ENCODE results near the gene DKK1.
A peak's percentile ranks its signal among the peaks of the same experiment; 100 is the strongest.

Gene DKK1

GRCh38 chr10:52326382-52326781, 12.3 kb downstream of the DKK1 start:
- no peak for TF ChIP-seq JUND (IDR thresholded peaks at IDR 0.05; ENCODE audit: low read depth)
- DNase-seq (ENCODE audit: low read depth in 1 of 2, low spot score in 1 of 2) = no peak
- in situ Hi-C loops (cut with HindIII; ENCODE audit: low pct_unique_long_range_greater_than_20kb, low sequenced_read_pairs) = no loop called here

- in situ Hi-C loops (cut with HindIII; ENCODE audit: low pct_unique_long_range_greater_than_20kb, low sequenced_read_pairs) = no loop called here
- DNase-seq (ENCODE audit: low read depth in 1 of 2, low spot score in 1 of 2) = no peak
- TF ChIP-seq JUND (IDR thresholded peaks at IDR 0.05; ENCODE audit: low read depth) = no peak
These were observed 17.7 kb downstream of the DKK1 start for GRCh38 chr10:52331638-52332364.

GRCh38 chr10:52332815-52333214, 18.7 kb downstream of the DKK1 start:
- TF ChIP-seq JUND (IDR thresholded peaks at IDR 0.05; ENCODE audit: low read depth) = no peak
- in situ Hi-C loops (cut with HindIII; ENCODE audit: low pct_unique_long_range_greater_than_20kb, low sequenced_read_pairs) = no loop called here
- no peak for DNase-seq (ENCODE audit: low read depth in 1 of 2, low spot score in 1 of 2)

- TF ChIP-seq JUND (IDR thresholded peaks at IDR 0.05; ENCODE audit: low read depth) = no peak
- in situ Hi-C loops (cut with HindIII; ENCODE audit: low pct_unique_long_range_greater_than_20kb, low sequenced_read_pairs) = no loop called here
- no peak for DNase-seq (ENCODE audit: low read depth in 1 of 2, low spot score in 1 of 2)
These were observed 20.5 kb downstream of the DKK1 start for GRCh38 chr10:52334595-52334994.

GRCh38 chr10:52335665-52336064, 21.6 kb downstream of the DKK1 start:
- DNase-seq (ENCODE audit: low read depth in 1 of 2, low spot score in 1 of 2) = no peak
- no peak for TF ChIP-seq JUND (IDR thresholded peaks at IDR 0.05; ENCODE audit: low read depth)
- in situ Hi-C loops (cut with HindIII; ENCODE audit: low pct_unique_long_range_greater_than_20kb, low sequenced_read_pairs) = no loop called here

GRCh38 chr10:52337225-52337624, 23.1 kb downstream of the DKK1 start:
- no peak for DNase-seq (ENCODE audit: low read depth in 1 of 2, low spot score in 1 of 2)
- in situ Hi-C loops (cut with HindIII; ENCODE audit: low pct_unique_long_range_greater_than_20kb, low sequenced_read_pairs) = no loop called here
- TF ChIP-seq JUND (IDR thresholded peaks at IDR 0.05; ENCODE audit: low read depth) = no peak

GRCh38 chr10:52343439-52343838, 29.4 kb downstream of the DKK1 start:
- DNase-seq (ENCODE audit: low read depth in 1 of 2, low spot score in 1 of 2) = no peak
- TF ChIP-seq JUND (IDR thresholded peaks at IDR 0.05; ENCODE audit: low read depth) = no peak
- in situ Hi-C loops (cut with HindIII; ENCODE audit: low pct_unique_long_range_greater_than_20kb, low sequenced_read_pairs) = no loop called here

GRCh38 chr10:52346394-52347326, 32.6 kb downstream of the DKK1 start:
- no peak for DNase-seq (ENCODE audit: low read depth in 1 of 2, low spot score in 1 of 2)
- no peak for TF ChIP-seq JUND (IDR thresholded peaks at IDR 0.05; ENCODE audit: low read depth)
- in situ Hi-C loops (cut with HindIII; ENCODE audit: low pct_unique_long_range_greater_than_20kb, low sequenced_read_pairs) = no loop called here

- no peak for DNase-seq (ENCODE audit: low read depth in 1 of 2, low spot score in 1 of 2)
- in situ Hi-C loops (cut with HindIII; ENCODE audit: low pct_unique_long_range_greater_than_20kb, low sequenced_read_pairs) = no loop called here
- no peak for TF ChIP-seq JUND (IDR thresholded peaks at IDR 0.05; ENCODE audit: low read depth)
These were observed 33.2 kb downstream of the DKK1 start for GRCh38 chr10:52347327-52347667.

GRCh38 chr10:52348037-52348564, 34.0 kb downstream of the DKK1 start:
- in situ Hi-C loops (cut with HindIII; ENCODE audit: low pct_unique_long_range_greater_than_20kb, low sequenced_read_pairs) = no loop called here
- no peak for DNase-seq (ENCODE audit: low read depth in 1 of 2, low spot score in 1 of 2)
- TF ChIP-seq JUND (IDR thresholded peaks at IDR 0.05; ENCODE audit: low read depth) = no peak

GRCh38 chr10:52351914-52352330, 37.8 kb downstream of the DKK1 start:
- in situ Hi-C loops (cut with HindIII; ENCODE audit: low pct_unique_long_range_greater_than_20kb, low sequenced_read_pairs) = no loop called here
- DNase-seq (ENCODE audit: low read depth in 1 of 2, low spot score in 1 of 2) = peak in 1 of 2 experiments; percentile 37
- TF ChIP-seq JUND (IDR thresholded peaks at IDR 0.05; ENCODE audit: low read depth) = no peak; the same call in none of the 2 replicates

- no peak for DNase-seq (ENCODE audit: low read depth in 1 of 2, low spot score in 1 of 2)
- TF ChIP-seq JUND (IDR thresholded peaks at IDR 0.05; ENCODE audit: low read depth) = no peak
- in situ Hi-C loops (cut with HindIII; ENCODE audit: low pct_unique_long_range_greater_than_20kb, low sequenced_read_pairs) = no loop called here
These were observed 39.1 kb downstream of the DKK1 start for GRCh38 chr10:52353205-52353604.

GRCh38 chr10:52353960-52354394, 39.9 kb downstream of the DKK1 start:
- in situ Hi-C loops (cut with HindIII; ENCODE audit: low pct_unique_long_range_greater_than_20kb, low sequenced_read_pairs) = no loop called here
- DNase-seq (ENCODE audit: low read depth in 1 of 2, low spot score in 1 of 2) = peak in 1 of 2 experiments; percentile 35
- TF ChIP-seq JUND (IDR thresholded peaks at IDR 0.05; ENCODE audit: low read depth) = no peak

Data from T47D (cell line).